ENCODE data around the gene SPTLC2.

DNA sequence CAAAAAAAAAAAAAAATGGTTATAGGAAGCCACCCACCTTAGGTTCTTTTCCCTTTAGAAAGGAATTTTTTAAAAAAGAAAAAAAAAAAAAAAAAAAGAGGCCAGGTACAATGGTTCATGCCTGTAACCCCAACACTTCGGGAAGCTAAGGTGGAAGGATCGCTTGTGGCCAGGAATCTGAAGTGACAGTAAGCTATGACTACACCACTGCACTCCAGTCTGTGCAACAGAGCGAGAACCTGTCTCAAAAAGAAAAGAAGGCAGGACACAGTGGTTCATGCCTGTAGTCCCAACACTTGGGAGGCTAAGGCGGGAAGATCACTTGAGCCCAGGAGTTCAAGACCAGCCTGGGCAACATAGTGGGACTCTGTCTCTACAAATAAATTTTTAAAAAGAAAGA, 36.0 kb downstream of the SPTLC2 start:
- TF ChIP-seq, protein P1, sequence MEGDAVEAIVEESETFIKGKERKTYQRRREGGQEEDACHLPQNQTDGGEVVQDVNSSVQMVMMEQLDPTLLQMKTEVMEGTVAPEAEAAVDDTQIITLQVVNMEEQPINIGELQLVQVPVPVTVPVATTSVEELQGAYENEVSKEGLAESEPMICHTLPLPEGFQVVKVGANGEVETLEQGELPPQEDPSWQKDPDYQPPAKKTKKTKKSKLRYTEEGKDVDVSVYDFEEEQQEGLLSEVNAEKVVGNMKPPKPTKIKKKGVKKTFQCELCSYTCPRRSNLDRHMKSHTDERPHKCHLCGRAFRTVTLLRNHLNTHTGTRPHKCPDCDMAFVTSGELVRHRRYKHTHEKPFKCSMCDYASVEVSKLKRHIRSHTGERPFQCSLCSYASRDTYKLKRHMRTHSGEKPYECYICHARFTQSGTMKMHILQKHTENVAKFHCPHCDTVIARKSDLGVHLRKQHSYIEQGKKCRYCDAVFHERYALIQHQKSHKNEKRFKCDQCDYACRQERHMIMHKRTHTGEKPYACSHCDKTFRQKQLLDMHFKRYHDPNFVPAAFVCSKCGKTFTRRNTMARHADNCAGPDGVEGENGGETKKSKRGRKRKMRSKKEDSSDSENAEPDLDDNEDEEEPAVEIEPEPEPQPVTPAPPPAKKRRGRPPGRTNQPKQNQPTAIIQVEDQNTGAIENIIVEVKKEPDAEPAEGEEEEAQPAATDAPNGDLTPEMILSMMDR (IDR thresholded peaks at IDR 0.05; ENCODE audit: control extremely low read depth in 1 of 3, insufficient read depth in 1 of 3, low read depth in 1 of 3, low read length in 3 of 3), result no peak
- TF ChIP-seq YY1 (IDR thresholded peaks at IDR 0.05; ENCODE audit: low read depth, low read length), result no peak
- no peak for TF ChIP-seq CHD1 (IDR thresholded peaks at IDR 0.05; ENCODE audit: low read depth, low read length)
- TF ChIP-seq CEBPB (IDR thresholded peaks at IDR 0.05; ENCODE audit: low read depth, low read length), result no peak
